ENCODE measurements around the gene CXCR6. TPM values are rescaled to one million over a fixed set of nuclear protein-coding genes. Genes with fewer than 3 reads are reported as not detected.

Gene CXCR6
- total and polyA plus RNA-seq, 2 of the 8 experiments (the other 6 are each of a cell fraction or from before 2014, with no cell fraction given) = not detected

DNA sequence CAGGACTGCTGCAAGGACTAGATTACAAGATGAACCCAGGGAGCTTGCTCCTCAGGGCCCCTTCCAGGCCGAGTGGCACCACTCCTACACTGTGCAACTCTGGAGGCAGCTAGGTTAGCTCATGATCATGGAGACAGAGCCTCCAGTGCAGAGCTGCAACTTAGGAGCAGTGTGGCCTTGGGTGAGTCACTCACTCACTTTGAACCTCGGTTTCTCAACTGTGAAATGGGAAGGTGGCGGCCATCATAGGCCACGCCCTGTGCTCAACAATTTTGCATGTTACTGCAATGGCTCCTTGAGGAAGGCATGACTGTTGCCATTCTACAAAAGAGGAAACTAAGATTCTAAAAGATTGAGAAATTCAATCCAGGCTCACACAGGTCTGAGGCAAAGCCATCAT lies 11.2 kb upstream of the CXCR6 start:
- Histone ChIP-seq H3K4me1 (replicated peaks in 1 of 4; ENCODE audit: control insufficient read depth in 3 of 4, insufficient read depth in 4 of 4, low read length in 3 of 4) (no peaks in the 10 kb centered on the region), H4K20me1 (replicated peaks in 1 of 2; ENCODE audit: control insufficient read depth in 1 of 2, insufficient read depth in 2 of 2, low read length in 2 of 2) (peaks cover 0 to 9% of the 10 kb centered on the region in 2 experiments), H2BK20ac (ENCODE audit: low read length) (no peak overlapping the region), H3K9ac (replicated peaks in 1 of 4; ENCODE audit: extremely low read depth in 1 of 4, low read depth in 3 of 4, low read length in 3 of 4) (no peak overlapping the region), H3K23me2 (ENCODE audit: low read depth, low read length) (no peaks in the 10 kb centered on the region), H4K8ac (ENCODE audit: extremely low read depth, insufficient read depth, low read length) (no peak overlapping the region), H3K14ac (ENCODE audit: insufficient read length) (no peak overlapping the region), H3K27ac (ENCODE audit: low read depth, low read length) (no peak overlapping the region), H3K79me2 (ENCODE audit: control insufficient read depth in 1 of 2, insufficient read depth in 2 of 2, low read length in 2 of 2) (no peaks in the 10 kb centered on the region), H3K18ac (ENCODE audit: extremely low read depth, low read length) (no peak overlapping the region), H3K27me3 (replicated peaks in 1 of 4; ENCODE audit: control insufficient read depth in 3 of 4, extremely low read depth in 1 of 4, insufficient read depth in 3 of 4, low read length in 3 of 4) (no peaks in the 10 kb centered on the region), H3K23ac (ENCODE audit: insufficient read length) (no peak overlapping the region), H3K4ac (replicated peaks; ENCODE audit: insufficient read length, low read depth, low read length) (no peak overlapping the region), H2AK5ac (ENCODE audit: low read depth, low read length) (no peak overlapping the region), H2BK15ac (ENCODE audit: low read length) (no peak overlapping the region), H3K4me3 (ENCODE audit: extremely low read depth in 1 of 4, insufficient read depth in 2 of 4, low read depth in 3 of 4, low read length in 4 of 4) (no peak overlapping the region), H3K9me3 (ENCODE audit: insufficient read depth in 2 of 2, low read depth in 1 of 2, low read length in 1 of 2) (no peaks in the 10 kb centered on the region), H2BK12ac (ENCODE audit: low read depth, low read length) (no peak overlapping the region), H2BK5ac (ENCODE audit: low read depth, low read length) (no peak overlapping the region), H2BK120ac (replicated peaks; ENCODE audit: low read depth, low read length) (no peak overlapping the region), H2AFZ (ENCODE audit: low read length) (no peak overlapping the region), H3K4me2 (ENCODE audit: insufficient read depth in 1 of 2, low read depth in 2 of 2, low read length in 2 of 2) (no peak overlapping the region), H3K56ac (replicated peaks; ENCODE audit: insufficient read length, low read depth, low read length) (no peak overlapping the region), H4K91ac (replicated peaks; ENCODE audit: insufficient read length, low read length) (no peak overlapping the region), H3K79me1 (ENCODE audit: low read depth, low read length) (no peaks in the 10 kb centered on the region; the same call in 1 of the 2 replicates), H3K36me3 (ENCODE audit: control insufficient read depth in 2 of 4, insufficient read depth in 4 of 4, low read length in 3 of 4) (peaks cover 8 to 45% (median 16%) of the 10 kb centered on the region in 4 experiments; a peak in 7 of 8 replicates), H4K5ac (ENCODE audit: insufficient read length, low read depth, low read length) (no peak overlapping the region)
- WGBS, 2 experiments (ENCODE audit: extremely low coverage in 1 of 2, insufficient coverage in 1 of 2, insufficient read length in 1 of 2, insufficient replicate concordance in 2 of 2, low coverage in 1 of 2, low lambda C conversion rate in 2 of 2, missing lambda C conversion rate in 1 of 2) = 90% methylated on average over 4 of the region's 4 CpGs; no CpG with 5 or more reads in 1 of the 2 experiments
- no peak for DNase-seq (ENCODE audit: low read depth in 1 of 2, low spot score in 2 of 2)
- CTCF ChIA-PET (ENCODE audit: partially characterized antibody) = interaction anchor here (0.9 to 3.9 kb wide), 4 partner anchors 6 to 26 kb away, joined by 3 to 24 read pairs (median 3); no protein-coding TSS in a partner anchor
- POLR2A ChIA-PET (ENCODE audit: partially characterized antibody) = interaction anchor here (1.3 kb wide), 1 partner anchor 15 kb away, joined by 3 read pairs; no protein-coding TSS in a partner anchor
- FAIRE-seq = no peak
